HEK293 (cell line): ENCODE results near the gene CXCR4.
A peak's percentile ranks its signal among the peaks of the same experiment; 100 is the strongest.
"Not testable (repeated sequence)": the region's sequence is repeated elsewhere in the genome, so short reads cannot be mapped to it uniquely, and the experiment has no call there.

Source experiments
- CTCF ChIA-PET: fragments of 350-600 bp; formaldehyde crosslinking; extraction: SDS; loops from one replicate; lab custom pipeline; 2021; ENCODE audit warnings: antibody characterized with exemption; lab: Yijun Ruan, JAX
- POLR2A ChIA-PET: fragments of 300-600 bp; formaldehyde crosslinking; extraction: SDS; loops from one replicate; lab custom pipeline; 2020; ENCODE audit warnings: antibody characterized with exemption, inconsistent platforms; lab: Yijun Ruan, JAX
- H3K27ac ChIP-seq: fragments of 200-500 bp; sonication (Bioruptor generic); 2 replicates; pipeline ENCODE4 v1.5.1; 2014; ENCODE audit warnings: low read depth, low read length, control low read depth, inconsistent platforms; ENCODE audit errors: extremely low read depth
- H3K36me3 ChIP-seq, 2 experiments: fragments of 200-500 bp in 1 of 2; sonication (Bioruptor generic) in 1 of 2; 1 replicate in 1 of 2; 2 replicates in 1 of 2; pipeline ENCODE4 v1.5.1; 2014 to 2017; ENCODE audit warnings: inconsistent platforms in 2 of 2, low read length in 2 of 2; ENCODE audit not compliant: control insufficient read depth in 2 of 2, insufficient read depth in 1 of 2
- H3K4me1 ChIP-seq: fragments of 200-500 bp; sonication (Bioruptor generic); 2 replicates; pipeline ENCODE4 v1.5.1; 2014; ENCODE audit warnings: mild to moderate bottlenecking, low read length, inconsistent platforms; ENCODE audit not compliant: control insufficient read depth, insufficient read depth
- H3K4me3 ChIP-seq: 2 replicates; pipeline ENCODE4 v1.5.1; 2011; ENCODE audit warnings: low read depth, mild to moderate bottlenecking, control low read depth, low read length, moderate library complexity
- H3K9me3 ChIP-seq: fragments of 200-500 bp; sonication (Bioruptor generic); 2 replicates; pipeline ENCODE4 v1.5.1; 2014; ENCODE audit warnings: low read depth, low read length, inconsistent platforms; ENCODE audit not compliant: control insufficient read depth, insufficient read depth
- EGR2 ChIP-seq: fragments of 450-650 bp; formaldehyde crosslinking; IDR thresholded peaks from 2 replicates; pipeline ENCODE4 v1.5.1; 2016; ENCODE audit warnings: low read depth, missing biosample characterization, missing genetic modification characterization
- KLF1 ChIP-seq: fragments of 450-650 bp; formaldehyde crosslinking; IDR thresholded peaks from 2 replicates; pipeline ENCODE4 v1.5.1; 2016; ENCODE audit warnings: missing biosample characterization, missing genetic modification characterization
- KLF9 ChIP-seq: fragments of 450-650 bp; formaldehyde crosslinking; IDR thresholded peaks from 2 replicates; pipeline ENCODE4 v1.5.1; 2016; ENCODE audit warnings: missing biosample characterization, missing genetic modification characterization, low read depth
- TSHZ1 ChIP-seq: fragments of 450-650 bp; formaldehyde crosslinking; IDR thresholded peaks from 2 replicates; pipeline ENCODE4 v1.5.1; 2016; ENCODE audit warnings: missing biosample characterization, missing genetic modification characterization, borderline replicate concordance
- ZBTB10 ChIP-seq: fragments of 450-650 bp; formaldehyde crosslinking; IDR thresholded peaks from 2 replicates; pipeline ENCODE4 v1.5.1; 2016; ENCODE audit warnings: missing biosample characterization, missing genetic modification characterization
- ZBTB49 ChIP-seq: fragments of 450-650 bp; formaldehyde crosslinking; IDR thresholded peaks from 2 replicates; pipeline ENCODE4 v1.5.1; 2016; ENCODE audit warnings: missing biosample characterization, missing genetic modification characterization, low read depth
- ZFP37 ChIP-seq: fragments of 450-650 bp; formaldehyde crosslinking; IDR thresholded peaks from 2 replicates; pipeline ENCODE4 v1.5.1; 2016; ENCODE audit warnings: missing biosample characterization, missing genetic modification characterization
- ZNF174 ChIP-seq: fragments of 450-650 bp; formaldehyde crosslinking; IDR thresholded peaks from 2 replicates; pipeline ENCODE4 v1.5.0; 2017; ENCODE audit warnings: missing biosample characterization, mild to moderate bottlenecking, missing genetic modification characterization
- ZNF266 ChIP-seq: fragments of 450-650 bp; formaldehyde crosslinking; IDR thresholded peaks from 2 replicates; pipeline ENCODE4 v1.5.1; 2016; ENCODE audit warnings: missing biosample characterization, missing genetic modification characterization, low read depth
- ZNF292 ChIP-seq: fragments of 450-650 bp; formaldehyde crosslinking; IDR thresholded peaks from 2 replicates; pipeline ENCODE4 v1.5.1; 2016; ENCODE audit warnings: low read depth, missing biosample characterization, missing genetic modification characterization, borderline replicate concordance
- ZNF366 ChIP-seq: fragments of 450-650 bp; formaldehyde crosslinking; conservative IDR thresholded peaks from 2 replicates; pipeline ENCODE4 v1.5.1; 2016; ENCODE audit warnings: missing biosample characterization, missing genetic modification characterization
- ZNF544 ChIP-seq: fragments of 450-650 bp; formaldehyde crosslinking; IDR thresholded peaks from 2 replicates; pipeline ENCODE4 v1.5.0; 2017; ENCODE audit warnings: missing biosample characterization, missing genetic modification characterization
- ZNF560 ChIP-seq: fragments of 450-650 bp; formaldehyde crosslinking; IDR thresholded peaks from 2 replicates; pipeline ENCODE4 v1.5.1; 2017; ENCODE audit warnings: missing biosample characterization, missing genetic modification characterization, borderline replicate concordance
- ZNF596 ChIP-seq: fragments of 450-650 bp; IDR thresholded peaks from 2 replicates; pipeline ENCODE4 v1.5.0; 2018; ENCODE audit warnings: missing biosample characterization, mild to moderate bottlenecking, missing genetic modification characterization, moderate library complexity
- ZNF626 ChIP-seq: fragments of 450-650 bp; sonication (Bioruptor Pico); formaldehyde crosslinking; IDR thresholded peaks from 2 replicates; pipeline ENCODE4 v1.5.1; 2018; ENCODE audit warnings: missing biosample characterization, missing genetic modification characterization, inconsistent platforms
- ZNF677 ChIP-seq: fragments of 450-650 bp; IDR thresholded peaks from 2 replicates; pipeline ENCODE4 v1.5.0; 2018; ENCODE audit warnings: missing biosample characterization, mild to moderate bottlenecking, missing genetic modification characterization, moderate library complexity
- ZNF704 ChIP-seq: fragments of 450-650 bp; formaldehyde crosslinking; IDR thresholded peaks from 2 replicates; pipeline ENCODE4 v1.5.1; 2016; ENCODE audit warnings: missing biosample characterization, missing genetic modification characterization
- ZNF707 ChIP-seq: fragments of 450-650 bp; formaldehyde crosslinking; IDR thresholded peaks from 2 replicates; pipeline ENCODE4 v1.5.1; 2016; ENCODE audit warnings: missing biosample characterization, missing genetic modification characterization
- ZSCAN30 ChIP-seq: fragments of 450-650 bp; IDR thresholded peaks from 2 replicates; pipeline ENCODE4 v1.5.1; 2018; ENCODE audit warnings: missing biosample characterization, mild to moderate bottlenecking, missing genetic modification characterization, moderate library complexity
- ZSCAN4 ChIP-seq: fragments of 450-650 bp; formaldehyde crosslinking; IDR thresholded peaks from 2 replicates; pipeline ENCODE4 v1.5.1; 2017; ENCODE audit warnings: missing biosample characterization, missing genetic modification characterization
- ZSCAN5A ChIP-seq: fragments of 450-650 bp; formaldehyde crosslinking; IDR thresholded peaks from 2 replicates; pipeline ENCODE4 v1.5.1; 2016; ENCODE audit warnings: missing biosample characterization, missing genetic modification characterization

CXCR4 gene

GRCh38 chr2:136072621-136073020 is 45.3 kb downstream of the CXCR4 start (continued):
- TF ChIP-seq ZBTB49 (tag by site-specific recombination) (no peak), ZNF366 (tag by site-specific recombination) (no peak)

- H3K9me3 ChIP-seq, H3K27ac ChIP-seq, POLR2A ChIA-PET, H3K4me1 ChIP-seq, H3K36me3 ChIP-seq, H3K4me3 ChIP-seq: not testable (repeated sequence)
- CTCF ChIA-PET: interaction anchor here (1.2 kb wide), 1 partner anchor 156 kb away, joined by 3 read pairs; no protein-coding TSS in a partner anchor
- peak; percentile 93 for TF ChIP-seq ZNF544
Observed at GRCh38 chr2:136071887-136072286, 46.1 kb downstream of the CXCR4 start.

- H3K27ac ChIP-seq: no peak overlapping the region
- H3K4me3 ChIP-seq: no peak overlapping the region
- POLR2A ChIA-PET: no interaction called here
- no peaks in the 10 kb centered on the region for H3K4me1 ChIP-seq
- no peaks in the 10 kb centered on the region for H3K36me3 ChIP-seq
- no peaks in the 10 kb centered on the region for H3K9me3 ChIP-seq
- CTCF ChIA-PET: no interaction called here
- TF ChIP-seq ZSCAN30 (tag by site-specific recombination): no peak
- TF ChIP-seq EGR2 (tag by site-specific recombination): no peak
- no peak for TF ChIP-seq KLF1 (tag by site-specific recombination)
- TF ChIP-seq ZBTB10 (tag by site-specific recombination): no peak
- no peak for TF ChIP-seq ZNF677
- no peak for TF ChIP-seq ZNF266 (tag by site-specific recombination)
- TF ChIP-seq TSHZ1 (tag by site-specific recombination): no peak
- no peak for TF ChIP-seq ZSCAN5A (tag by site-specific recombination)
- no peak for TF ChIP-seq ZNF704 (tag by site-specific recombination)
- TF ChIP-seq KLF9 (tag by site-specific recombination): no peak
- TF ChIP-seq ZNF626 (tag by site-specific recombination): no peak
- no peak for TF ChIP-seq ZNF292 (tag by site-specific recombination)
- TF ChIP-seq ZNF174 (tag by site-specific recombination): no peak
- TF ChIP-seq ZFP37 (tag by site-specific recombination): no peak
- TF ChIP-seq ZNF596: no peak
- no peak for TF ChIP-seq ZNF560 (tag by site-specific recombination)
- TF ChIP-seq ZSCAN4 (tag by site-specific recombination): no peak
- TF ChIP-seq ZNF707: no peak
Observed at GRCh38 chr2:136070913-136071312, 47.0 kb downstream of the CXCR4 start.
